ENCODE results near the gene FABP1.

Gene FABP1

DNA sequence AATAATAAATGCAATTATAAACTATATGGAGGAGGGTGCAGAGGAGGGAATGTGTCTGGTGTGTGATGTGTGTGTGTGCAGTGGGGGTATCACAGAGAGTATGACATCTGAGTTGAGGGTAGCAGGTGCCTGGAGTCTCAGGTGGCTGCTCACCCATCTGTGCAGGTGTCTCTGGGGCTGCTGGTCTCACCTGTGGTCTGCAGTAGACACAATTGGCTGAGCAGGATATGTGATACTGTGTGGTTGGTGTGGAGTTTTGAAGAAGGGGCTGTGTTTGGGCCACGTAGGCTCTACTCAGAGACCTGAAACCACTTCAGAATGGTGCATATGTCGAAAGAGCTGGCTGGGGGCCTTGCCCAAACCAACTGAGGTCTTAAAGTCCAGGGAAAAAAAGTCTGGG is 17.0 kb downstream of the FABP1 start:
- DNase-seq: no peak

- no peak for DNase-seq
These were observed 19.1 kb downstream of the FABP1 start for GRCh38 chr2:88108796-88109195.

- no peak for DNase-seq
These were observed 27.4 kb downstream of the FABP1 start for GRCh38 chr2:88100489-88100858.

GRCh38 chr2:88099798-88100488 is 27.9 kb downstream of the FABP1 start:
- DNase-seq: no peak

GRCh38 chr2:88098558-88098900 is 29.3 kb downstream of the FABP1 start:
- no peak for DNase-seq

GRCh38 chr2:88097891-88098557 is 29.8 kb downstream of the FABP1 start:
- DNase-seq: no peak

GRCh38 chr2:88097192-88097591 is 30.7 kb downstream of the FABP1 start:
- no peak for DNase-seq

DNA sequence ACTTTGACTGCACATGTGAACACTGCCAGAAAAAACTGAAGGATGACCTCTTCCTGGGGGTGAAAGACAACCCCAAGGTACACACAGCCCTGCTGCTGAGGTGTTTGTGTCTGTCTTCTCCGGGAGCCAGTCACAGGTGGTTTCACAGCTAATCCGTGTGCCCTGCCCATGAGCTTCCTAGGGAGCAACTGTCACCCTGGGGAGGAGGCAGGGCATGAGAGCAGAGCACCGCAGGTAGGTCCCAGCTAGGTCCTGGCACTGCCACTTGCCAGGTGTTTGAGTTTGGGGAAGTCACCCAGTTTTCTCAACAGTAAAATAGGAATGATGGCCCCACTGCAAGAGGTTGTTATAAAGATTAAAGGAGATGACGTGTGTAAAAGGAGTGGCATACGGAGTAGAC is 31.2 kb downstream of the FABP1 start:
- no peak for DNase-seq

DNA sequence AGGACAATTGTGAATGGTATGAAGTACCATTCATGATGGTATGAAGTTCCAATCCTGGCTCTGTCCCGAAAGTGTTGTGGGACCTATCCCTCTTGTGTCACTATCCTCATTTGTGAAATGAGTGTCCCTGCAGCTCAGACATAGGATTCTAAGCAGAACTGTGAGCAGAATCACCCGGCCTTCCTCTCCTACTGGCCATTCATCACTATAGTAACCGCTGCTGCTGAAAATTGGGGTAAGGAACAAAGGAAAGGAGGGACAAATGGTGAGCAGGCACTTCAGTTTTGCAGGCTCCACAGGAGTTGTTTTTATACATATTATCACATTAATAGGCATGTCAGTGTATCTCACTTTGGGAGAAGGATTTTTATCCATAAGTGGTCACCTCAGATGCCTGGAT is 32.8 kb downstream of the FABP1 start:
- DNase-seq: no peak

DNA sequence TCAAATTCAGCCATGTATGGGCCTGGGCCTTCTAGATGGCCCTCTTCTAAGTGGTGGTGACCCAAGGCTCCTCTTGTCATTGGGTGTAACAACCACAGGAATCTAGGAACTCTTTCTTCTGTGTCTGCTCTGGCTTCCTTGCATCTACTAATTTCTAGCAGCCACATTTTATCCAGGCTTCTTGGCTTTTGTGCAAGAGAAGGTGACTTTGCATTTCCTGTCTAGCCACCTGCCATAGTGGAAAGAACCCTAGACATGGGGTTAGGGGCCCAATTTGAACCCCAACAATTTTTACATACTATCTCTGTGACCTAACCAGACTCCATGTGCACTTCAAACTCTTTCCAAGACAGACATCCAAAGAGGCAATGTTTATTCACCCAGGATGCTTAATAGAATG is 35.1 kb downstream of the FABP1 start:
- no peak for DNase-seq

DNA sequence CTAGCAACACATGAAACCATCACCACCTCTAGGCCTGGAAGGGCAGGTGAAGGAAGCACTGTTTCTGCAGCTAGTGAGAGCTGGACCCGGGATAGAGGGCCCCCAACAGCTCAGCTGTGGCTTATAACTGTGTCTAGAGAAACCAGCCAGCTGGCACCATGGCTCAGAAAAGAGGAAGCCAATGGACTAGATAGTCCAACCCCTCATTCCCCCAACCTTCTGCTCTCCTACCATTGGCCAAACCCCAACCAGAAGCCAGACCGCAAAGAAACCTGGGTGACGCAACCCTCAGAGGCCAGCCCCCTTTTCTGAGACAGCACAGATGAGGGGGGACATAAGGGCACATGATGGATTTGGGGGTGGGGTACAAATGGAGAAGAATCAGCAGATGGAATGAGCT is 35.9 kb downstream of the FABP1 start:
- no peak for DNase-seq

DNA sequence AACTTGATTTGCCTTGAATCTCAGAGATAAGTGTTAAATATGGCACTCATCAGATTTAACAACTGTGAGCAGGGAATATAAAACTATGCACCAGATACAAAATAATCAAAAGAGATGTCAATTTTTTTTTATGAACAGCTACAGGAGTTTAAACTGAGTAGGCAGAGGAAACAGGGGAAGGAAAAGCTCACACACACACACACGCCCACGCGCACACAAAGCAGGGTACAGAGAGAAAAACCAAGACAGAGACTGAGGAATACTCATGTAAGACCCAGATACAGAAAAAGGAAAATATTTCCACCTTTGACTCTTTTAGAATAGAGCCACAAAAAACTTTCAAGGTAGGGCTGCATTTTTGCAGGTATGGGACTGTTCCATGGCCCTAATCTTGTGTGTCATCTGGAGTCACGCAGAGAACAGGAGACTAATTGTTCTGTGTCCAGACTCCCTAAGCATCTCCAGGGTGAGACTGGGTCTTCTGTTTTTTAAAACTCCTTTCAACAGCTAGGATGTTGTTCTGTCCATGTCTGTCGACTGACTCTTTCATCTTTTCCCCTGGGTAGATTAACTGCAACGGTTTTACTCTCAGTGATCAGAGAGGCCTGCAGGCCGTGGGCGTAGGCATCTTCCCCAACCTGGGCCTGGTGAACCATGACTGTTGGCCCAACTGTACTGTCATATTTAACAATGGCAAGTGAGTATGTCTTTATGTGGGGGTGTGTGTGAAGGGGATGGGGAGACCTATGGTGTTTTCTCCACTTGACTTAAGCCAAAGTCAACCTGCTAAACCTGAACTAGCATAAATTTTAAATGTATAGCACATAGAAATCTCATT is 37.2 kb downstream of the FABP1 start:
- peak; percentile 60 for DNase-seq

DNA sequence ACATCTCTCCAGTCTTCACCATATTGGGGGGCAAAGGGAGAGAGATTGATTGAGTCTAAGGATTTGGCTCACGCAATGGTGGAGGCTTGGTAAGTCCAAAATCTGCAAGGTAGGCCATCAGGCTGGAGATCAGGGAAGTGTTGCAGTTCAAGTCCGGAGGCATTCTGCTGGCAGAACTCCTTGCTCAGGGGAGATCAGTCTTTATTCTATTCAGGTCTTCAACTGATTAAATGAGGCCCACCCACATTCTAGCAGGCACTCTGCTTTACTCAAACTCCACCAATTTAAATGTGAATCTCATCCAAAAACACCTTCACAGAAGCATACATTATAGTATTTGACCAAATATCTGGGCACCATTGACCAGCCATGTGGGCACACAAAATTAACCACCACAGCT is 38.9 kb downstream of the FABP1 start:
- no peak for DNase-seq

- DNase-seq: no peak
These were observed 40.1 kb downstream of the FABP1 start for GRCh38 chr2:88087763-88088162.

DNA sequence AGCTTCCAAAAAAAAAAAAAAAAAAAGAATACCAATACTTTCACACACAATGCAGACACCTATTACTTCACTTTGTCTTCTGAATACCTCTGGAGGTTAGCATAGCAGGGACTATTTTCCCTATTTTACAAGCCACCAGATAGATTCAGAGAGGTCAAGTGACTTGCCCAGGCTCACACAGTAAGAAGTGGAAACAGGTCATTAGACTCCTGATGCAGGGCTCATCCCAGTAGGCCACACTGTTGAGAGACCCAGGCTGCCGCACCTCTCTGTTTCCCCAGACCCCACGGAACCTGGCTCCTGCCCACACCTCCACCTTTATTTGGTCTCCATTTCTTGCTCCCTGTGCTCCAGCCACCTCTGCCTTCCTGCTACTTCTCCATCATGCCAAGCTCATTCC is 40.8 kb downstream of the FABP1 start:
- no peak for DNase-seq

GRCh38 chr2:88086401-88086800 is 41.5 kb downstream of the FABP1 start:
- DNase-seq: no peak

DNA sequence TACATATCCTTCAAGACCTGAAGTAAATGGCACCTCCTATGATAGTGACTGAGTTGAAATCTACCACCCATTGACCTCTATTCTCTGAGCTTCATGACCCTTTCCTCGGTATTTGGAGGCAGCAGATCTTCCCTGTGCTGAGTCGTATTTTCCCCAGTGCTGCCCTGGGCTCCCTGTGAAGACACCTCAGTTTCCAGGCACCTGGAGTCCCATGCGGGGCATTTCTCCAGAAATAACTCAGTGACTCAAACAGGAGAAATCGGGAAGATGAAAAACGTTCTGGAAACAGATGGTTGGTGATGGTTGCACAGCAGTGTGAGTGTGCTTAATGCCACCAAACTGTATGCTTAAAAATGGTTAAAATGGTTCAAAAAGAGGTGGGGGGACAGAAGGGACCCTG is 42.3 kb downstream of the FABP1 start:
- no peak for DNase-seq

- DNase-seq: no peak
These were observed 42.8 kb downstream of the FABP1 start for GRCh38 chr2:88085099-88085498.

GRCh38 chr2:88082781-88083180 is 45.1 kb downstream of the FABP1 start:
- DNase-seq: no peak

- no peak for DNase-seq
These were observed 45.8 kb downstream of the FABP1 start for GRCh38 chr2:88081924-88082608.

DNA sequence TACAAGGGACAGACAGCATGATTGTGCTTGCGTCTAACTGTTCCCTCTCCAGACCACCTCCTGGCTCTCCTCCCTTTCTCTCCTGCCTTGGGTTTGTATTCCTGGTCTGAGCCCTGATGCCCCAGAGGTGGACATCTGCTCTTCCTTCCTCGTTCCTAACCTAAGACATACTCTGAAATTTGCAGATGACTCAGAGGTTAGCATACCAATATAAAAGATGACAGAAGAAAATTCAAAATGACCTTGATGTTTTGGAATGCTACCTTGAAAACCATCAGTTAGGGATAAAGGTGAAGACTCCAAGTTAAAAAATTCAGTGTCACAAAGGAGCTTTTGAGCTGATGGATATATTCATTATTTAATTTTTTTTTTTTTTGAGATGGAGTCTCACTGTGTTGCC is 47.3 kb downstream of the FABP1 start:
- DNase-seq: no peak

- no peak for DNase-seq
These were observed 49.2 kb downstream of the FABP1 start for GRCh38 chr2:88078643-88079172.

DNA sequence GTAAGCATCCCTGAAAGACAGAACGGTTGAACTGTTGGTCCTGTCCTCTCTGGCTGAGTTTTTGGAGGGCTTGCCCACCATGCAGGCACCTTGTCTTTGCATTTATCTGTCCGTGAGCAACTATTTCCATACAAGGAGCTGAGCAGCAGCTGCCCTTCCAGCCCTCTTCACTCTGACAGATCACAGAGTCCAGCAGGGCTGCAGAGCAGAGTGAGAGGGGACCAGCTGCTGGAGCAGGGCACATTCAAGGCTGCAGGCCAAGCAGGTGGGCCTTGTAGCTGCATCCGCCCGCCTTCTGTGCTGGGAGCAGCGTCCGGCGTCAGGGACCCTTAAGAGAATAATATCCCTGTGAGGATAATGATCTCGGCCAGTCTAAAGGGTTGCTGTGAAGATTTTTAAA is 50.8 kb downstream of the FABP1 start:
- DNase-seq: no peak
